Measurements from ENCODE around the gene TRPM5. TPM values are rescaled to one million over a fixed set of nuclear protein-coding genes. Genes with fewer than 3 reads are reported as not detected.

Gene TRPM5
- polyA plus RNA-seq, 1 of the 3 experiments (the other 2 are of a cell fraction): not detected

GRCh38 chr11:2432628-2433071 is 11.7 kb downstream of the TRPM5 start:
- CTCF ChIA-PET: interaction anchor here (1.1 to 2.9 kb wide), 4 partner anchors 13 to 456 kb away, joined by 4 to 32 read pairs (median 10); no protein-coding TSS in a partner anchor
- no peaks in the 10 kb centered on the region for H3K4me1 ChIP-seq (ENCODE audit: control insufficient read depth in 1 of 2, insufficient read depth in 2 of 2, low read depth in 1 of 2, low read length in 1 of 2)
- H3K4me3 ChIP-seq (ENCODE audit: low read depth in 2 of 2, low read length in 1 of 2): no peak overlapping the region
- H3K79me2 ChIP-seq (ENCODE audit: insufficient read depth): no peaks in the 10 kb centered on the region
- H3K9me3 ChIP-seq: no peaks in the 10 kb centered on the region
- 56% methylated on average over 12 of the region's 13 CpGs for WGBS (ENCODE audit: low lambda C conversion rate)
- TF ChIP-seq MAX (IDR thresholded peaks at IDR 0.05; ENCODE audit: low read depth) (no peak), YY1 (IDR thresholded peaks at IDR 0.05; ENCODE audit: low read depth) (no peak), USF1 (IDR thresholded peaks at IDR 0.05; ENCODE audit: borderline replicate concordance, low read depth) (no peak), FOSL2 (IDR thresholded peaks at IDR 0.05; ENCODE audit: borderline replicate concordance, low read depth) (no peak), MEF2A (IDR thresholded peaks at IDR 0.05; ENCODE audit: borderline replicate concordance, low read depth) (no peak), RAD21 (IDR thresholded peaks at IDR 0.05; ENCODE audit: low read length) (no peak), PBX3 (IDR thresholded peaks at IDR 0.05) (no peak), RXRA (IDR thresholded peaks at IDR 0.05; ENCODE audit: borderline replicate concordance, low read depth) (no peak), RCOR1 (IDR thresholded peaks at IDR 0.05; ENCODE audit: low read length) (no peak), POLR2AphosphoS5 (IDR thresholded peaks at IDR 0.05; ENCODE audit: low read depth, low read length) (no peak), TEAD4 (IDR thresholded peaks at IDR 0.05; ENCODE audit: borderline replicate concordance, insufficient read depth) (no peak), FOXJ3 (CRISPR knock-in tag; IDR thresholded peaks at IDR 0.05) (no peak), TAF1 (IDR thresholded peaks at IDR 0.05; ENCODE audit: borderline replicate concordance, low read depth, low read length) (no peak), CTCF (IDR thresholded peaks at IDR 0.05) (no peak), MXI1 (IDR thresholded peaks at IDR 0.05; ENCODE audit: low read depth, low read length) (no peak), REST (IDR thresholded peaks at IDR 0.05; ENCODE audit: low read depth, low read length) (no peak), SIN3A (IDR thresholded peaks at IDR 0.05; ENCODE audit: borderline replicate concordance, low read depth, low read length) (no peak), CHD2 (IDR thresholded peaks at IDR 0.05; ENCODE audit: low read length, partially characterized antibody) (no peak), SMC3 (IDR thresholded peaks at IDR 0.05; ENCODE audit: low read depth, low read length) (no peak)
- H3K36me3 ChIP-seq (replicated peaks in 1 of 2; ENCODE audit: control insufficient read depth in 1 of 2, insufficient read depth in 2 of 2, low read length in 1 of 2): no peaks in the 10 kb centered on the region
- no peak overlapping the region for H3K27ac ChIP-seq (ENCODE audit: low read depth in 2 of 2, low read length in 1 of 2)
- H3K27me3 ChIP-seq (ENCODE audit: insufficient read depth): no peaks in the 10 kb centered on the region
- H2AFZ ChIP-seq (ENCODE audit: low read depth): no peak overlapping the region
- H3K9me2 ChIP-seq: no peaks in the 10 kb centered on the region
- no peaks in the 10 kb centered on the region for H3F3A ChIP-seq (replicated peaks; ENCODE audit: insufficient read depth)
- no peak overlapping the region for H3K4me2 ChIP-seq
- H3K9ac ChIP-seq: no peak overlapping the region
- DNase-seq: no peak
- POLR2A ChIA-PET: no interaction called here
- no peaks in the 10 kb centered on the region for H4K20me1 ChIP-seq (ENCODE audit: insufficient read depth)

All from SK-N-SH (cell line).